Measurements from ENCODE around the gene NUP62CL.

NUP62CL gene

DNA sequence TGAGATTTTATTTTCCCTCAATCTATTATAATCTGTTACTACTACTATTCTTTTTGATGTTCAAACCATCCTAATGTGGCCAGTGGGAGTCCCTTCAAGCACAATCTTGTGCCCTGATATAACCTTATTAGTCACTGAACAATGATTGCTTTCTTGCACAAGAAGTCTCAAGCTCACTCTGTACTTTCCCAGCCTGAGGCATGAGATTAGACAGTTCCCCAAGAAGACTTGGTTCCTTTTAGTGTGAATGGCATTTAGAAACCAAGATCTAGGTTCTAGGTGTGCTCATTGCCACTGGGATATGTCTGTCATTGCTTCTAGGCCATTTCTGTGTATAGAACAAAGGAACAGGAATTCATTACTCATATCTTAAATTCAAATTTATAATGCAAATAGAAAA is 59.6 kb downstream of the NUP62CL start:
- DNase-seq = no peak

DNA sequence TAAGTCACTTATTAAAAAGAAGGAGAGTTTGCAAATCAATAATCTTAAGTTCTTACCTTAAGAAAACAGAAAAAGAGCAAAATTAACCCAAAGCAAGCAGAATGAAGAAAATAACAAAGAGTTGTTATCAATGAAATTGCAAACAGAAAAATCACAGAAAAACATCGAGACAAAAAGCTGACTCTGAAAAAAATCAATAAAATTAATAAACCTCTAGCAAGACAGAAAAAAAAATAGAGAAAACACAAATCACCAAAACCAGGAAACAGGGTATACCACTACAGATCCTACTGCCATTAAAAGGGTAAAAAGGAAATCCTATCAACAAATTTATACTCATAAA is 70.3 kb downstream of the NUP62CL start:
- no peak for DNase-seq

GRCh38 chrX:107135049-107135964 is 70.9 kb downstream of the NUP62CL start:
- DNase-seq = no peak

DNA sequence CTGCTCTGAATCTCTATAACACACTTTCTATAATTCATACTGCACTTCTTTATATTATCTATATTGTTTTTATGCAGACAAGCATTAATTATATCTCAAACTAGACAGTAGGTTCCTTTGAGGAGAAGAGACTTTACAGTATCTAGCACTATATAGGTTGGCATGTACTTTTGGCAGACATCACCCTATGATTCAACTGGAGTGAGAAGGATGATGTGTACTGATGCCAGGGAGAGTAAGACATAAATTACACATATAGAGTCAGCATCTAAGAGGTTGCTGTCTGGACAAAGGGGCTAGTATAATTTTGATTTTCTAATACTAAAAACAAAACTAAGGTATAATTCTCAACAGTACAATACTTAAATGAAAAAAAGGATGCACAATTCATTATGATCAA is 82.5 kb downstream of the NUP62CL start:
- no peak for DNase-seq

- DNase-seq = no peak
Observed at GRCh38 chrX:107119283-107119682, 87.0 kb downstream of the NUP62CL start.

GRCh38 chrX:107118322-107119147 is 87.7 kb downstream of the NUP62CL start, which contains the start of gene RBM41:
RBM41 (minus strand) TSS chrX:107118822; CDS start chrX:107118773, 49 bp downstream.
- peak; percentile 18 for DNase-seq

GRCh38 chrX:107117993-107118321 is 88.3 kb downstream of the NUP62CL start:
- no peak for DNase-seq

DNA sequence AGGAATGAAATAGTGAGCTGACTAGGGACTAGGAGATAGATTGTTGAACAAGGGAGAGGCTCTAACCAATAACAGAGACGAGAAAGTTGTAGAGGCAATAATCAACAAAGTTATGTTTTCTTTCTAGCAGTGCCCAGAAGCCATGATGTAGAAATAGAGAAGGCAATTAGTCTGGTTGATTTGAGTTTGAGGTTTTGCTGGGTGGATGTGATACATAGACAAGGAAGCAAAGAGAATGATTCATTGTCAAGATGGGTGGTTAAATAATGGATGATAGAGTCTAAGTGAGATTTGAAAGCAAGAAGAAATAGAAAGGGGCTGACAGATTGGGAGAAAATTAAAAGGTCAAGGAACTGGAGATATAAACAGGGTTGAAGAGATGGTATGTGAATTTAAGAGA is 98.8 kb downstream of the NUP62CL start:
- DNase-seq = no peak

GRCh38 chrX:107102980-107103379 is 103.3 kb downstream of the NUP62CL start:
- DNase-seq = no peak

DNA sequence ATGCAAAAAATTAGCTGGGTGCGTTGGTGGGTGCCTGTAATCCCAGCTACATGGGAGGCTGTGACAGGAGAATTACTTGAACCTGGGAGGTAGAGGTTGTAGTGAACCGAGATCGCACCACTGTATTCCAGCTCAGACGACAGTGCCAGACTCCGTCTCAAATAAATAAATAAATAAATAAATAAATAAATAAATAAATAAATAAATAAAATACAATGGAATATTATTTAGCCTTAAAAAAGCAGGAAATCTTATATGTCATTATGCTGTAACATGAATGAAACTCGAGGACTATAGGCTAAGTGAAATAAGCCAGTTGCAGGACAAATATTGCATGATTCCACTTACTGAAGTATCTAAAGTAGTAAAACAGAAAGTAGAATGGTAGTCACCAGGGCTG is 130.1 kb downstream of the NUP62CL start:
- DNase-seq = no peak

Data from SIG-M5 (cell line).